ENCODE results near the gene CRYBA2. TPM values are rescaled to one million over a fixed set of nuclear protein-coding genes. Genes with fewer than 3 reads are reported as not detected.

The CRYBA2 gene
- total RNA-seq, 1 experiment from 2014 or later: not detected

DNA sequence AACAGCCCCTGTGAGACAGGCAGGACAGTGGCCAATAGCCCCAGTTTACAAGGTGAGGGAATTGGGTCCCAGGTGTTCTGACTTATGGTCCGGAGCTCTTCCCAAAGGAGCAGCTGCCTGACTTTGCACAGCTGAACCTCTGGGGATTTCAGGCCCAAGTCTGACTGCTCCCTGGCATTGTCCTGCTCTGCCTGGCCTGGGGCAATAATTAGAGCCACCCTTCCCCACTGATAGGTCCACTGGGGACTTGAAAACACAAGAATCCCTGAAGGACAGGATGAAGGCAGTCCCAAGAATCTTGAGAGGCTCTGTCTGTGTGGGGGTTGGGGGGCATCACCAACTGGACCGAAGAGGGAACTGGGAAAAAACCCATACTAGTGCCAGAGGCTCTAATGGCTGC is 4.6 kb downstream of the CRYBA2 start:
- no peak for DNase-seq (ENCODE audit: low read depth, low spot score)
- in situ Hi-C loops (cut with HindIII; ENCODE audit: low pct_unique_long_range_greater_than_20kb, low sequenced_read_pairs): no loop called here

DNA sequence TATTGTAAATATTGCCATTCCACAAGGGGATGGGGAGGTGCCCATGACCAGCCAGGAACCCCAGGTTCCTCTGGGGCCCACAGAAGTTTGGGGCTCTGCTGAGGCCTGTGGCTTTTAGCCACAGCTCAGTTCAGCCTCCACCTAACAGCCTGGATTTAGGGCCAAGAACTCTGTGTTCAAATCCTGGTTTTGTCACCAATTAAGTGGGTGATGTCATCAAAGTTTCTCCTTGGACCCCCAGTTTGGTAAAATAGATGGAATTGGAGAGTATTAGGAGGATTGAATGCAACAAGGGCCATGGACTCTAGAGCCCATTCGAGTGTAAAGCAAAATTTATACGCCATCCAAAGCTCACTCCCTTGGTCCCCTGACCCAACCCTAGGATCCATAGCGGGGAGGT is 5.1 kb downstream of the CRYBA2 start:
- no peak for DNase-seq (ENCODE audit: low read depth, low spot score)
- in situ Hi-C loops (cut with HindIII; ENCODE audit: low pct_unique_long_range_greater_than_20kb, low sequenced_read_pairs): no loop called here

DNA sequence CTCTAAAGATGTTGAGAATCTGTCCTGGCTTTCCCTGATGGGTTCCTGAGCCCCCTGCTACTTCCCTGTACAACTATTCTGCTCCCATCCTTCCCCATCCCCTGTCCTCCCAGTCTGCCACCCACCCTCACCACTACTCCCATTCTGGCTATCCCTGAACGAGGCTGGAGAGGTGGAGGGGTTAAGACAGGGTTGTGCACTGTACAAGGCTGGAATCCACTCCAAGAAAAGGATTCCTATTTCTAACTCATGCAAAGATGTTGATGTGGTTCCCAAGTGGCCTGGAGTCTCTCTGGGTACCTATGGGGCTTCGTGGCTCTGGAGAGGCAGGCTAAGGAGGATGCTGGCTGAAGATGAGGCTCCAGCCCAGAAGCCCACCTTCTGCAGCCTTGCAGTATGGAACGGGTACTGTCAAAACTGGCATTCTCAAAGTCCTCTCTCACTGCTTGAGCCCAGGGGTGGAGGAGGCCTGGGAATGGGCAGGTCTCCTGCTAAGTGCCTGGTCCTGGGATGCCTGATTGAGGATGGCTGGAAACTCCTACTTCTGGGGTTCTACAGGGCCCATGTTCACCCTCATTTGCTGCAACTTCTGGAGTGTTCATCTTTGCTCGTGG is 7.0 kb downstream of the CRYBA2 start:
- no peak for DNase-seq (ENCODE audit: low read depth, low spot score)
- in situ Hi-C loops (cut with HindIII; ENCODE audit: low pct_unique_long_range_greater_than_20kb, low sequenced_read_pairs): no loop called here

- in situ Hi-C loops (cut with HindIII; ENCODE audit: low pct_unique_long_range_greater_than_20kb, low sequenced_read_pairs): no loop called here
- no peak for DNase-seq (ENCODE audit: low read depth, low spot score)
Measured at GRCh38 chr2:218985325-218986091, 7.7 kb downstream of the CRYBA2 start.

DNA sequence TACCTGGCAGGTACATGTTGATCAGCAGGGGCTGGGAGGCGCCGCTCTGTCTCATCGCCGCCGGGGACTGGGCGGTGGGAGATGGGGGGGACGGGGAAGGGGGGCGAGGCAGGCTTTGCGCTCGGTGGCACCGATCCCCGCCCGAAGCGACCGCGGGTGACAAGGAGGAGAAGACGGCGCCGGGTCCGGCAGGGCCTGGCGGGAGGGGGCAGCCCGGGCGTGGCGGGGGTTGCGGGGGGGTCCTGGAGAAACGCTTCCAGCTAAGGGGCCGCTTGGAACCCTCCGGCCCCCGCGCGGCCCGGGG is 8.2 kb downstream of the CRYBA2 start, which contains the start of gene FEV:
TSS of gene FEV (minus strand) at position 164 of the 304 bp plus-strand sequence. CDS start at position 55, 109 bp downstream.
- DNase-seq (ENCODE audit: low read depth, low spot score): no peak
- in situ Hi-C loops (cut with HindIII; ENCODE audit: low pct_unique_long_range_greater_than_20kb, low sequenced_read_pairs): no loop called here

DNA sequence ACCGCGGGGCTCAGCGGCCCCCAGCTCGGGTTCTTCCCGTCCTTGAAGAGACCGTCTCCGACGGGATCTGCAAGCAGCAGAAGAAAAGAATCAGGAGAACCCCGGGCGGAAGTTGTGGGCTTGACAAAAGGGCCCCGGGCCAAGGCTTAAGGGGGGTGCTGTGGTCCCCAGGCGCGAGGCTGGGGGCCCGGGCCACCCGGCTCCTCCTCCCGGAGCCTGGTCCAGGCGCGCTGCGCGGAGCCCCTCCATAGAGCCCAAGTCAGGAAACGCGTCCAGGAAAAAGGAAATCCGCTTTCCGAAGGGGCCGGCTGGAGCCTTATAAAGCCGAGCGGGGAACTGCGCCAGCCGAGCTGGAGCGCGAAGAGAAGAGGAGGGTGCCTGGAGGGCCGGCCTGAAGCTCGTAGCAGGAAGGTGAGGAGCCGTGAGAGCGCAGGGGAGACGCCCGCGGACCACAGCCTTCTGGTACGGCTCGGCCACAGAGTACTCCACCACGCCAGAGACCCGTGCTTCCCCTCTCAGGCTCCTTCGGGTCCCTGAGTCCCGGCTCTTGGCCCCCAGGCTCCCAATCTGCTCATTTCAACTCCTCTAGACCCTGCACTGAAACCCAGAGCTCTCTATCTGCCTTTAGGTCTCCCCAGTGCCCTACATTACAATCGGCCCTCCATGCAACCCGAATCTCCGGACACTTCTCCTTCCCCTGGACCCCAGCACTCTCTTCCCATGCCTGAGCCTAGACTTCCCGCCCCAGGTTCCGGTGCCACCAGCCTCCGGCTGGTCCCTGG is 8.8 kb downstream of the CRYBA2 start:
- in situ Hi-C loops (cut with HindIII; ENCODE audit: low pct_unique_long_range_greater_than_20kb, low sequenced_read_pairs): no loop called here
- DNase-seq (ENCODE audit: low read depth, low spot score): no peak

GRCh38 chr2:218983934-218984238 is 9.3 kb downstream of the CRYBA2 start:
- DNase-seq (ENCODE audit: low read depth, low spot score): no peak
- in situ Hi-C loops (cut with HindIII; ENCODE audit: low pct_unique_long_range_greater_than_20kb, low sequenced_read_pairs): no loop called here

DNA sequence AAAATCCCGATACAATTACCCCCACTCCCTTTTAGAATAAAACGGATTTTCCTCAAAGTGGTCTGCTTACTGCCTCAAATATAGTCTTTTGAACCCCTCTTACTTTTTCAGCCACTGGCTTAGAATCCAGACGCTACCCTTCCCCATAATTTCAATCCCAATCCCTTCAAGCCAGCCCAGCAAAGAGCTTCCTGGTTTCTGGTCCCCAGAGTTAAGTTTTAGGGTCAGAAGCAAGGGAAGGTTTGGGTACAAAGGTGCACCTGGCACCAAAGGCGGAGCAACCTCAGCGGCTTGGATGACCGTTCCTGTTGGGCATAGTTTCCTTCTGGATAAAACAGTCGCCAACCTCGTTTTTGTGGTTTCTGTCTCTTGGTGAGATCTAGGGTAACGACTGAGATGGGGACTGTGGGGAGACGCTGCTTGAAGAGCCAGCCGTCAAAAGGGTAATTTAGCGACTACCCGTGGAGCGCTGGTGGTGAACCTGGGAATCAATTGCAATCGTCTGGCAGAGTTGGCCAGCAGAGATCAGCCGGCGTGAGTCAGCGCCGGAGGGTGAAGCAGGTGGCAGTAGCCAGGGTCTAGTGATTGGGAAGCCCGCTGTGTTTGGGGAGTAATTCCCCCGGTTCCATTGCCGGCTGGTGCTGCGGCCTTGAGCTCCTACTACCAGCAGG is 9.8 kb downstream of the CRYBA2 start:
- in situ Hi-C loops (cut with HindIII; ENCODE audit: low pct_unique_long_range_greater_than_20kb, low sequenced_read_pairs): no loop called here
- no peak for DNase-seq (ENCODE audit: low read depth, low spot score)

- DNase-seq (ENCODE audit: low read depth, low spot score): no peak
Measured at GRCh38 chr2:218982586-218983262, 10.5 kb downstream of the CRYBA2 start.

DNA sequence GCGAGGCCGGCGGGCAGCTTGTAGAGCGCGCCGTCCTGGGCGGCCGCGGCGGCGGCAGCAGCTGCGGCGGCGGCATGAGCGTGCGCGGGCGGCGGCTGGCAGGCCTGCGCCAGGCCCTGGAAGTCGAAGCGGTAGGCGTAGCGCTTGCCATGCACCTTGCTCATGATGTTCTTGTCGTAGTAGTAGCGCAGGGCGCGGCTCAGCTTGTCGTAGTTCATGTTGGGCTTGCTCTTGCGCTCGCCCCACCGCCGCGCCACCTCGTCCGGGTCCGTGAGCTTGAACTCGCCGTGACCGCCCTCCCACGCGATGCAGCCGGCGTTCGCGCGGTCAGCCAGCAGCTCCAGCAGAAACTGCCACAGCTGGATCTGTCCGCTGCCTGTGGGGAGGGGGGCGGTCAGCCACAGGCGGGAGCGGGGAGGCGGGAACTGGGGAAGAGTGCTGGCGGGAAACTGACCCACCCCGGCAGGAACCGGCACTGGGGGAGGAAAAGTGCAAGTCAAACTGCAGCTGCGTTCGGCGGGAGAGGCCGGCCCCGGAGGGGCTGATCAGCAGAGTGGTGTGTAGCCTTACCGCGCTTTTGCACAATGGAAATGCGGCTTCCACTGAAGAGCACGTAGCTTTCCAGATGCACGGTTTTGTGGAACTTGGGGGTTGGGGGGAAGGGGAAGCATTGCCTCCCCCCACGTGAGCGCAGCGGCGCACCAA is 11.2 kb downstream of the CRYBA2 start:
- no peak for DNase-seq (ENCODE audit: low read depth, low spot score)
- in situ Hi-C loops (cut with HindIII; ENCODE audit: low pct_unique_long_range_greater_than_20kb, low sequenced_read_pairs): no loop called here

More at GRCh38 chr2:218982586-218983262, 10.5 kb downstream of the CRYBA2 start:
- in situ Hi-C loops (cut with HindIII; ENCODE audit: low pct_unique_long_range_greater_than_20kb, low sequenced_read_pairs): no loop called here

- in situ Hi-C loops (cut with HindIII; ENCODE audit: low pct_unique_long_range_greater_than_20kb, low sequenced_read_pairs): no loop called here
- DNase-seq (ENCODE audit: low read depth, low spot score): no peak
Measured at GRCh38 chr2:218981390-218981880, 11.8 kb downstream of the CRYBA2 start.

DNA sequence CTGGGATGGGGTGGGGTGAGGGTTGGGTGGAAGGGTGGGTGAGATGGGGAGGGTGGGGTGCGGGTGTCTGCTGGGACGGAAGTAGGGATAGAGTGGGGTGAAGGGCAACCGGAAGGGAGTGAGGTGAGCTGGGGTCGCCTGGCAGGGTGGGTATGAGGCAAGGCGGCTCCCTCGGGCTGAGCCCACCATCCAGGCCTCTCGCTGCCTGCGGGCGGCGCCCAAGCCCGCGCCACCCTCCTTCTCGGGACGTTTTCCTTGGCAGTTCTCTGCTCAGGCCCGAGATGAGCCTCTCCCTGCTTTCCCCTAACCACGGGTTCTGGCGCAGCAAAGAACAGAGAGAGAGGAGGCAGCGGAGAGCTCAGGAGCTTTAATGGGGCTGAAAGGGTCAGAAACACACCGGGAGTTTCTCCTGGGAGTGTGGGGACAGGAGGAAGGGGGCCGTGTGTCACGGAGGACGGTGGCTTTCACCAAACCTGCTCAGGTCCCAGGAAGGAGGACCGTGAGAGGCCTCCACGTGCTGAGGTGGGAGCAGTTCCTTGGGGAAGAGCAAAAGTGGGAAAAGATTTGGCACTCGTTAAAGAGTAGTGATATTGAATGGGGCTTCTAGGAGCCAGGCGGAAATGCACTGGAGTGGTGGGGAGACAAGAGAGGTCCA is 12.4 kb downstream of the CRYBA2 start:
- in situ Hi-C loops (cut with HindIII; ENCODE audit: low pct_unique_long_range_greater_than_20kb, low sequenced_read_pairs): no loop called here
- DNase-seq (ENCODE audit: low read depth, low spot score): no peak

DNA sequence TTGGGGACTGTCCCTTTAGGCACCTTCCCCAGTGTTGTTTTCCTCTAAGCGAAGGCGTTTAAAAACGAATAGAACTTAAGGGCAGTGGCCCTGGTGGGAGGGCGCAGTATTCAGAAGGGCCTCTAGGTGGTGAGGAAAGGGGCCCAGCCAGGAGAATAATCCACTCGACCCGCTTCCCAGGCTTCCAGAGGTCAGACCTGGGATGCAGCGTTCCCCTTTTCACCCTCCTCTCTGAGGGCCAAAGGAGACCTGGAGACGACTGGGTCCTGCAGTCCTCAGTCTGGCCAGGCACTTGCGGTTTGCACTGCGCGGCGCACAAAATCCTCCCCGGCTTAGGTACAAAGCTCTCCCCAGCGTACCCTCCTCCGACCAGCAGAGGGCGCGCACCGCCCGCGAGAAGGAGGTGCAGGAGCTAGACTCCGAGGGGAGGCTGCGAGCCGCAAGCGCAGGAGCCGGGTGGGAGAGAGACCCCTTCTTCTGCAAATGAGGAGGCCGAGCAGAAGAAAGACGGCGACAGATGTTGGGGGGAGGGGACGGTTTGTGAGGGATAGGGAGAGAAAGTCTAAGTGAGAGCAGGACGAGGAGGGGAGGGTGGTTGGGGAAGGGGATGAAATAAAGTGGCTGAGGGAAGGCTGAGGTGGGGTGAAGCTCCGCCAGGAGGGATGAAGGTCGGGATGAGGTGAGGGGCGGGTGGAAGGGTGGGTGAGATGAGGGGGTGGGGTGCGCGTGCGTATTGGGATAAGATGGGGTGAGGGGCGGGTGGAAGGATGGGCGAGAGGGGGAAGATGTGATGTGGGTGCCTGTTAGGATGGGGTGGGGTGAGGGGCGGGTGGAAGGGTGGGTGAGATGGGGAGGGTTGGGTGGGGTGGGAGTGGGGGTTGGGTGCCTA is 13.1 kb downstream of the CRYBA2 start:
- in situ Hi-C loops (cut with HindIII; ENCODE audit: low pct_unique_long_range_greater_than_20kb, low sequenced_read_pairs): no loop called here
- DNase-seq (ENCODE audit: low read depth, low spot score): peak; percentile 79

- no peak for DNase-seq (ENCODE audit: low read depth, low spot score)
- in situ Hi-C loops (cut with HindIII; ENCODE audit: low pct_unique_long_range_greater_than_20kb, low sequenced_read_pairs): no loop called here
Measured at GRCh38 chr2:218975060-218975777, 18.0 kb downstream of the CRYBA2 start.

- in situ Hi-C loops (cut with HindIII; ENCODE audit: low pct_unique_long_range_greater_than_20kb, low sequenced_read_pairs): no loop called here
- DNase-seq (ENCODE audit: low read depth, low spot score): no peak
Measured at GRCh38 chr2:218970894-218971293, 22.3 kb downstream of the CRYBA2 start.
